Ramos (cell line): Measurements from ENCODE around the gene ANKRD13D.

ENCODE experiments used
- in situ Hi-C: fragments of 300-500 bp; cut with MboI; formaldehyde crosslinking; loops from one replicate; pipeline ENCODE4 v1.14.3; 2022; ENCODE audit warnings: low sequenced_read_pairs; ENCODE audit not compliant: unreplicated experiment

The ANKRD13D gene

DNA sequence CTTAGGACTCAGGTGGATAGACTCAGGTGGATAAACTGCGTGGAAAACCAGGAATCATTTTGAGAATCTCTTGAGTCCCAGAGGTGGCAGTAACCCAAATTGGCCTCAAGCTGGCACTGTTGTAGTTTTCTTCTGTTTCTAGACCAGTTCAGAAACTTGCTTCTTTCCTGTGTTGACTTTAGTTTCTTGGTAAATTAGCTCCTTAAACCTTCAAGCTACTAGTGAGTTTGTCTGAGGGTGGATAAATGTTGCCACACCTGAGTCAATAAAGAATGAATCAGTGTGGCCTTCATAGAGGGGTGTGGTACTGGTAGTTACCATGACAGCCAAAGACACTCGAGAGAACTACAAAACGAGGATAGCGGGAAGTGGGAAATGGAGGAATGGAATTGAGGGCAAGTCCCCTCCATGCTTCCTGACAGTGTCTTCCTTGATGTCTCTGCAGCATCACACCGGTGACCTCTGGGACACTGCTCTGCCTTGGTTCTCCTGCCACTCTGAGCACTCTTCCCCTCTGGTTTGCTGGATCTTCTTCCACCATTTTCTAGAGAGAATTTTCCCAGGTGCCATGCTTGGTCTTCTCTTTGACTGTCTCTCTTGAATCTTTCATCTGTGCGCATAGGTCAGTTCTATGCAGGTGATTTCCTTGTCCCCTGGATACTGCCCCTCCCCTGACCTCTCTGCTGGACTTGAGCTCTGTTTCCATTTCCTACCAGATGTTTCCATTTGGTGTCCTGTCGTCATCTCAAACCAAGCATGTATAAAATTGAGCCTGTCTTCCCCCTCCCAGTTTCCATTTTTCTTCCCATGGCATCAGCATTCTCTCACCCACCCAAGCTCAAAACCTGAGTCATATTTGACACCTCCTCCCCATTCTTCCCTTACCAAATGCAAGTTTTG, 57.1 kb downstream of the ANKRD13D start:
- in situ Hi-C loops, result no loop called here

GRCh38 chr11:67347964-67348749, 59.1 kb downstream of the ANKRD13D start:
- in situ Hi-C loops, result no loop called here

- in situ Hi-C loops, result no loop called here
Measured at GRCh38 chr11:67349036-67349435, 59.9 kb downstream of the ANKRD13D start.

DNA sequence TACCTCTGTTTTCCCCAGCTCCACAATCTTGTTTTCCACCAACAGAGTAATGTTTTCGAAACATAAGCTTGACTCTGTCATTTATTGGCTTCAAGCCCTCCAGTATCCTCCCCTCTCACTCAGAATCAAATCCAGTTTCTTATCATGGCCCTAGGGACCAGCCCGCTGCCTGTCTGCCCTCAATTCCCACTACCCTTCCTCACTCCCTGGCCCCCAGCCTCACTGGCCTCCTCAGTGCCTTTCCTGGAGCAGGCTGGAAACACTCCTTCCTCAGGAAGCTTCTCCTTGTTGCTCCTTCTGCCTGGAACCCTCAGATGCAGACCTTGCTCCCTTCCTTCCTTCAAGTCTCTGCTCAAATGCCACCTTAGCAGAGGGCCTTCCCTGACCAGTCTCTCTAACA, 60.4 kb downstream of the ANKRD13D start:
- in situ Hi-C loops, result no loop called here

DNA sequence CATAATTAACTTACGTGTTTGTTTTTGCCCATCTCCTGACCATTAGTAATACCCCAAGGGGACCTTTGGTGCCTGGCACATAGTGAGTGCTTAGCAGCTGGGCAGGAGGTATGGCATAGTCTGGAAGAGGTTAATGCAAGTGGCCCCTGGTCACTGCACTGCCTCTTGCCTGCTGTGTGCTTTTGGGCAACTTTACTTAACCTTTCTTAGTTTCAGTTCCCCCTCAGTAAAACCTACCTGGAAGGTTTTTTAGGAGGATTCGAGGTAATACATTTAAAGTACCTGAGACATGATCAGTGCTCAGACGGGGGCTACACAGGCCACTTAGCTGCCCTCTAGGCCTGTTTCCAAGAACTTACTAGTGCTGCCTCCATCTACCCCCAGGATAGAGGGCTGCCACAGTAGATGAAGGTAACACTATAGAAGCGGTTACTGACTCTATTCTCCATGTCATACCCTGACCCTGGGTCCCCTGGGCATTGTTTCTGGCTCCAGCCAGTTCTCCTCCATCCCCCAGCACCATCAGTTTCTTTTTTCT, 60.9 kb downstream of the ANKRD13D start:
- in situ Hi-C loops, result no loop called here

DNA sequence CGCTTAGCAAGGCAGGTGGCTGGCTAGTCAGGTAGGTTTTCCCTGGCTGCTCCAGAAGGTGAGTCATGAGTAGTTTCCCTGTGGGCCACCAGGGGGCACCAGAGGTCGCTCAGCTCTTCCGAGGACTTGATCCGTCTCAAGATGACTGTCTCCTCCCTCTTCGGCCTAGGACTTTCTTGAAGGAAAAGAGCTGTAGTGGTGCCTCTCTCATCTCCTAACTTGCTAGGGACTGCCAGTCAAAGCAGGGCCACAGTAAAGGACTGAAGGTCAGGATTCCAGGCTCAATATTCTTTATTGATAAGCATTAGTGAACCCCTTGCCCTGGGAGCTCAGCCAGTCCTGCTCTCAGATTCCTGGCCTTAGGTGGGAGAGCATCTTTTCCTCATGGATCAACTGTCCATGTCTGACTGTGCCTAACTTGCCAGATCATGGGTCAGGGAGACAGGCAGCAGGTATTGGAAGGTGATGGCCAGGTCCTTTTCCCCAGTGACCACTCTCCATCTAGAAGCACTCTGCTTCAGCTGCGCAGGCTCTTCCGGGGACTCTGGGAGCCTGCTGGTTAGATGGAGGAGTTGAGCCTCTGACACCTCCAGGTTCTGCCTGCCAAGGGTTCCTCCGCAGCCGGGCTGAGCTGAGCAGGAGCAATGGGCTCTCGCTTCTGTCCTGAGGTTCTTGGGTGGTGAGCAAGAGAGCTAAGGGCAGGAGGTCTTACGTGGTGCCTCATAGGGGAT, 62.3 kb downstream of the ANKRD13D start:
- in situ Hi-C loops, result no loop called here
